Testis (tissue), 3 donors: ENCODE measurements around the gene EIF1B. TPM values are rescaled to one million over a fixed set of nuclear protein-coding genes. Genes with fewer than 3 reads are reported as not detected.

Experiments used
- DNase-seq: peaks from one replicate; pipeline ENCODE4 v3.0.0-alpha.2; 2019
- H3K27ac ChIP-seq, 2 donors: fragments of 200-600 bp; sonication (generic); one replicate each; pipeline ENCODE4 v1.5.1; 2019
- H3K27me3 ChIP-seq: fragments of 200-600 bp; sonication (generic); one replicate; pipeline ENCODE4 v1.5.1; 2019
- H3K36me3 ChIP-seq: fragments of 200-600 bp; sonication (generic); one replicate; pipeline ENCODE4 v1.5.1; 2017; ENCODE audit warnings: low read depth; ENCODE audit errors: missing control alignments
- H3K4me1 ChIP-seq: fragments of 200-600 bp; sonication (generic); one replicate; pipeline ENCODE4 v1.5.1; 2019
- H3K4me3 ChIP-seq, 2 donors: fragments of 200-600 bp; sonication (generic); one replicate each; pipeline ENCODE4 v1.5.1; 2017 to 2019
- H3K9me3 ChIP-seq: fragments of 200-600 bp; sonication (generic); one replicate; pipeline ENCODE4 v1.5.1; 2017
- CTCF ChIP-seq, 3 experiments: fragments of 450-650 bp in 2 of 3; fragments of 200-600 bp in 1 of 3; sonication (generic) in 1 of 3; IDR thresholded peaks; one replicate each; pipeline ENCODE4 v1.5.1; 2016 to 2019; ENCODE audit warnings: antibody characterized with exemption in 3 of 3, mild to moderate bottlenecking in 2 of 3, moderate library complexity in 1 of 3
- POLR2A ChIP-seq: fragments of 450-650 bp; IDR thresholded peaks from one replicate; pipeline ENCODE4 v1.6.1; 2017; ENCODE audit warnings: antibody characterized with exemption, mild to moderate bottlenecking, moderate library complexity
- WGBS, 2 donors: methylation state at CpG; one replicate each; pipeline ENCODE4 v1.1.5; 2018; 5-methylcytosine and 5-hydroxymethylcytosine counted together
- intact Hi-C: fragments of 100-400 bp; cut with DNase I; formaldehyde crosslinking; loops from one replicate; pipeline ENCODE4 v1.15.1; 2023; ENCODE audit warnings: low total_unique reads
- polyA plus RNA-seq: library from polyadenylated mRNA; stranded (reverse); fragments of 350-450 nt; fragmentation: Illumina TruSeq; extraction: RNeasy Lipid Tissue Mini Kit (QIAGEN cat#74804); gene quantifications from one replicate; pipeline ENCODE4 v1.2.3, GENCODE V29; 2014; ENCODE audit warnings: low read depth, low replicate concordance; ENCODE audit not compliant: insufficient read depth
- total RNA-seq, 2 donors: library from RNA; depleted of rRNA; stranded (reverse); fragments of >200 nt; gene quantifications; one replicate each; pipeline ENCODE4 v1.2.3, GENCODE V29; 2016

Gene EIF1B
- total and polyA plus RNA-seq, 3 donors from 2014 or later: 28.6 to 165 (median 49.6) TPM

GRCh38 chr3:40309925-40310695 is 603 bp downstream of the EIF1B start:
- H3K9me3 ChIP-seq: no peaks in the 10 kb centered on the region
- TF ChIP-seq CTCF (IDR thresholded peaks at IDR 0.05): no peak
- TF ChIP-seq POLR2A: no peak
- H3K27ac ChIP-seq: peak overlapping the region; percentile 93 to 98
- H3K36me3 ChIP-seq: no peaks in the 10 kb centered on the region
- DNase-seq: peak; percentile 61
- peaks cover 14% of the 10 kb centered on the region for H3K4me1 ChIP-seq
- H3K4me3 ChIP-seq: peak overlapping the region; percentile 98
- H3K27me3 ChIP-seq: no peaks in the 10 kb centered on the region
- 0 to 1% methylated on average over 42 to 49 of the region's 49 CpGs for WGBS, 2 donors
- intact Hi-C loops: loop anchor here (10.0 kb wide), 1 partner anchor 145 kb away; the partner anchor contains the start of gene RPL14

- no peaks in the 10 kb centered on the region for H3K36me3 ChIP-seq
- peak overlapping the region; percentile 98 for H3K4me3 ChIP-seq
- H3K27ac ChIP-seq: peak overlapping the region; percentile 93 to 98
- no peak for TF ChIP-seq CTCF (IDR thresholded peaks at IDR 0.05)
- no peak for TF ChIP-seq POLR2A
- H3K27me3 ChIP-seq: no peaks in the 10 kb centered on the region
- no peaks in the 10 kb centered on the region for H3K9me3 ChIP-seq
- intact Hi-C loops: loop anchor here (10.0 kb wide), 1 partner anchor 144 kb away; the partner anchor contains the start of gene RPL14
- no peak for DNase-seq
- WGBS, 2 donors: 3 to 6% methylated on average over 6 of the region's 6 CpGs
- H3K4me1 ChIP-seq: peaks cover 14% of the 10 kb centered on the region
These were observed 1.2 kb downstream of the EIF1B start for GRCh38 chr3:40310705-40311104.

- WGBS, 2 donors: 75 to 81% methylated on average over 2 of the region's 2 CpGs
- peaks cover 14% of the 10 kb centered on the region for H3K4me1 ChIP-seq
- no peak overlapping the region for H3K4me3 ChIP-seq
- no peaks in the 10 kb centered on the region for H3K27me3 ChIP-seq
- no peak for DNase-seq
- no peaks in the 10 kb centered on the region for H3K36me3 ChIP-seq
- intact Hi-C loops: loop anchor here (10.0 kb wide), 1 partner anchor 142 kb away; the partner anchor contains the start of gene RPL14
- no peaks in the 10 kb centered on the region for H3K9me3 ChIP-seq
- no peak for TF ChIP-seq POLR2A
- TF ChIP-seq CTCF (IDR thresholded peaks at IDR 0.05): no peak
- no peak overlapping the region for H3K27ac ChIP-seq
These were observed 3.2 kb downstream of the EIF1B start for GRCh38 chr3:40312661-40313226.

GRCh38 chr3:40313975-40314860 is 4.7 kb downstream of the EIF1B start:
- no peaks in the 10 kb centered on the region for H3K36me3 ChIP-seq
- no peaks in the 10 kb centered on the region for H3K9me3 ChIP-seq
- TF ChIP-seq POLR2A (no peak), CTCF (IDR thresholded peaks at IDR 0.05) (no peak)
- peaks cover 11% of the 10 kb centered on the region for H3K4me1 ChIP-seq
- no peak for DNase-seq
- no peak overlapping the region for H3K4me3 ChIP-seq
- intact Hi-C loops: loop anchor here (10.0 kb wide), 1 partner anchor 141 kb away; the partner anchor contains the start of gene RPL14
- 72% methylated on average over 8 of the region's 8 CpGs for WGBS, 2 donors
- peak overlapping the region in 1 of 2 donors; percentile 4 for H3K27ac ChIP-seq
- no peaks in the 10 kb centered on the region for H3K27me3 ChIP-seq
